ENCODE results near the gene MIA. TPM values are rescaled to one million over a fixed set of nuclear protein-coding genes. Genes with fewer than 3 reads are reported as not detected.

Gene MIA
- total and polyA plus RNA-seq, 2 donors (not counting 1 experiment from before 2014, with no cell fraction given), result 0.37 to 5.7 TPM

DNA sequence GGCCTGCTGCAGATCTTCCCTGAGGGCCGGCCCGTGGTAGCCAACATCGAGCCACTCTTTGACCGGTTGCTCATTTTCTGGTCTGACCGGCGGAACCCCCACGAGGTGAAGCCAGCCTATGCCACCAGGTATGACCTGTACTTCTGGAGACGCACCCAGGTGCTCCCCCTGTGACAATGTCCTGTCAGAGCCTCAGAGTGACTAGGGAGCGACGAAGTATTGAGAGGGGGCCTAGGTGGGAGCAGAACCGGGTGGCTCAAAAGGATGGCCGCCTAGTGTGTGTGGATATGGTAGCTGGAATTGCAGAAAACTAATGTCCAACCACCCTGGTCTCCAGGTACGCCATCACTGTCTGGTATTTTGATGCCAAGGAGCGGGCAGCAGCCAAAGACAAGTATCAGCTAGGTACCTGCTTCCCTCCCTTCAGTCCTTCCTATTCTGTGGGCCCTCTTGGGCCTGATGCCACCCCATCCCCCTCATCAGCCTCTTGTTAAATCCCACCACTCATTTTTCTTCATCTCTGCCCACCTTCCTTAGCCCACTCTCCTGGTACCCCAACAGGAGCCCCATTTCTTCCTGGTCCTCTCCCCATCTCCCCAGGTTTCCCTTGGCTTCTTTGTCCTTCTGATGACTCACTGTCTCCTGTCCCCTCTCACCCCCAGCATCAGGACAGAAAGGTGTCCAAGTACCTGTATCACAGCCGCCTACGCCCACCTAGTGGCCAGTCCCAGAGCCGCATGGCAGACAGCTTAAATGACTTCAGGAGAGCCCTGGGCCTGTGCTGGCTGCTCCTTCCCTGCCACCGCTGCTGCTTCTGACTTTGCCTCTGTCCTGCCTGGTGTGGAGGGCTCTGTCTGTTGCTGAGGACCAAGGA, 32.1 kb downstream of the MIA start:
- Histone ChIP-seq H3K79me2 (ENCODE audit: control insufficient read depth, insufficient read depth, low read length) (peaks cover 71% of the 10 kb centered on the region), H3K4me3 (ENCODE audit: control extremely low read depth in 1 of 5, extremely low read depth in 1 of 5, insufficient read depth in 1 of 5, low read depth in 2 of 5, low read length in 4 of 5) (no peak overlapping the region), H4K20me1 (ENCODE audit: control insufficient read depth, insufficient read depth, low read length, poor library complexity, severe bottlenecking) (peaks cover 74% of the 10 kb centered on the region), H3K27ac (ENCODE audit: low read length in 2 of 2) (peak overlapping the region; percentile 24 to 86), H3K4me2 (replicated peaks; ENCODE audit: low read depth, low read length, poor library complexity, severe bottlenecking) (peak overlapping the region; percentile 93), H3K9me3 (ENCODE audit: control extremely low read depth in 1 of 3, control insufficient read depth in 2 of 3, insufficient read depth in 1 of 3, low read length in 2 of 3) (no peaks in the 10 kb centered on the region), H3K9ac (ENCODE audit: low read length) (no peak overlapping the region), H2AFZ (ENCODE audit: insufficient read depth, low read depth, low read length, poor library complexity, severe bottlenecking) (no peak overlapping the region), H3K4me1 (ENCODE audit: control insufficient read depth in 2 of 2, insufficient read depth in 2 of 2, low read length in 2 of 2) (peaks cover 59 to 76% of the 10 kb centered on the region in 2 donors), H3K36me3 (replicated peaks in 1 of 2; ENCODE audit: control extremely low read depth in 1 of 2, control insufficient read depth in 1 of 2, extremely low read depth in 1 of 2, insufficient read depth in 2 of 2, low read length in 1 of 2) (peaks cover 0 to 69% of the 10 kb centered on the region in 2 experiments), H3K27me3 (replicated peaks in 1 of 4; ENCODE audit: control extremely low read depth in 1 of 4, control insufficient read depth in 3 of 4, insufficient read depth in 4 of 4, low read length in 3 of 4) (no peaks in the 10 kb centered on the region)
- 85% methylated on average over 18 of the region's 18 CpGs for WGBS (ENCODE audit: insufficient coverage)
- ChIA-PET POLR2A (interaction anchor here (0.5 to 1.4 kb wide), 6 partner anchors 9 to 387 kb away, joined by 3 to 8 read pairs (median 4); partner anchors contain the start of genes ACTMAP, EGLN2, RAB4B and SNRPA), CTCF (interaction anchor here (0.8 to 4.8 kb wide), 11 partner anchors 9 to 145 kb away, joined by 3 to 39 read pairs (median 6); partner anchors contain the start of genes ACTMAP, COQ8B, EGLN2 and ITPKC)
- ATAC-seq (ENCODE audit: low read depth) (no peak), DNase-seq (peak; percentile 45)
- no peaks in the 10 kb centered on the region for H3K9me3 Mint-ChIP-seq (ENCODE audit: insufficient read depth)
- H3K27me3 Mint-ChIP-seq, result no peaks in the 10 kb centered on the region
- peak overlapping the region; percentile 60 for H3K4me3 Mint-ChIP-seq
- H3K27ac Mint-ChIP-seq, result peak overlapping the region; percentile 85
- intact Hi-C loops (cut with micrococcal nuclease), result loop anchor here (1.0 to 2.0 kb wide), 2 partner anchors 9 to 57 kb away; partner anchors contain the start of genes ACTMAP and SNRPA
- TF ChIP-seq, protein P1, sequence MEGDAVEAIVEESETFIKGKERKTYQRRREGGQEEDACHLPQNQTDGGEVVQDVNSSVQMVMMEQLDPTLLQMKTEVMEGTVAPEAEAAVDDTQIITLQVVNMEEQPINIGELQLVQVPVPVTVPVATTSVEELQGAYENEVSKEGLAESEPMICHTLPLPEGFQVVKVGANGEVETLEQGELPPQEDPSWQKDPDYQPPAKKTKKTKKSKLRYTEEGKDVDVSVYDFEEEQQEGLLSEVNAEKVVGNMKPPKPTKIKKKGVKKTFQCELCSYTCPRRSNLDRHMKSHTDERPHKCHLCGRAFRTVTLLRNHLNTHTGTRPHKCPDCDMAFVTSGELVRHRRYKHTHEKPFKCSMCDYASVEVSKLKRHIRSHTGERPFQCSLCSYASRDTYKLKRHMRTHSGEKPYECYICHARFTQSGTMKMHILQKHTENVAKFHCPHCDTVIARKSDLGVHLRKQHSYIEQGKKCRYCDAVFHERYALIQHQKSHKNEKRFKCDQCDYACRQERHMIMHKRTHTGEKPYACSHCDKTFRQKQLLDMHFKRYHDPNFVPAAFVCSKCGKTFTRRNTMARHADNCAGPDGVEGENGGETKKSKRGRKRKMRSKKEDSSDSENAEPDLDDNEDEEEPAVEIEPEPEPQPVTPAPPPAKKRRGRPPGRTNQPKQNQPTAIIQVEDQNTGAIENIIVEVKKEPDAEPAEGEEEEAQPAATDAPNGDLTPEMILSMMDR (IDR thresholded peaks at IDR 0.05), result peak; percentile 63
- TF ChIP-seq EZH2 (IDR thresholded peaks at IDR 0.05; ENCODE audit: borderline replicate concordance, insufficient read depth, low read depth, low read length, poor library complexity, severe bottlenecking), result no peak
- peaks cover 81% of the 10 kb centered on the region for H3K4me1 Mint-ChIP-seq

DNA sequence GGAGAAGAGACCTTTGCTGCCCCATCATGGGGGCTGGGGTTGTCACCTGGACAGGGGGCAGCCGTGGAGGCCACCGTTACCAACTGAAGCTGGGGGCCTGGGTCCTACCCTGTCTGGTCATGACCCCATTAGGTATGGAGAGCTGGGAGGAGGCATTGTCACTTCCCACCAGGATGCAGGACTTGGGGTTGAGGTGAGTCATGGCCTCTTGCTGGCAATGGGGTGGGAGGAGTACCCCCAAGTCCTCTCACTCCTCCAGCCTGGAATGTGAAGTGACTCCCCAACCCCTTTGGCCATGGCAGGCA, 32.7 kb downstream of the MIA start:
- no peak overlapping the region for H3K4me3 ChIP-seq (ENCODE audit: control extremely low read depth in 1 of 5, extremely low read depth in 1 of 5, insufficient read depth in 1 of 5, low read depth in 2 of 5, low read length in 4 of 5)
- no peak for TF ChIP-seq EZH2 (IDR thresholded peaks at IDR 0.05; ENCODE audit: borderline replicate concordance, insufficient read depth, low read depth, low read length, poor library complexity, severe bottlenecking)
- TF ChIP-seq, protein P1 (IDR thresholded peaks at IDR 0.05), result no peak
- no peak overlapping the region for H2AFZ ChIP-seq (ENCODE audit: insufficient read depth, low read depth, low read length, poor library complexity, severe bottlenecking)
- no peak overlapping the region for H3K4me2 ChIP-seq (replicated peaks; ENCODE audit: low read depth, low read length, poor library complexity, severe bottlenecking)
- DNase-seq (no peak), ATAC-seq (ENCODE audit: low read depth) (no peak)
- Mint-ChIP-seq H3K27me3 (no peaks in the 10 kb centered on the region), H3K4me1 (peaks cover 81% of the 10 kb centered on the region), H3K27ac (no peak overlapping the region), H3K4me3 (no peak overlapping the region), H3K9me3 (ENCODE audit: insufficient read depth) (no peaks in the 10 kb centered on the region)
- peak overlapping the region in 1 of 2 donors; percentile 86 for H3K27ac ChIP-seq (ENCODE audit: low read length in 2 of 2)
- ChIA-PET CTCF (interaction anchor here (1.3 to 3.7 kb wide), 8 partner anchors 9 to 146 kb away, joined by 3 to 25 read pairs (median 6); partner anchors contain the start of genes ACTMAP, COQ8B, EGLN2 and ITPKC), POLR2A (interaction anchor here (1.3 kb wide), 1 partner anchor 13 kb away, joined by 3 read pairs; no protein-coding TSS in a partner anchor)
- peaks cover 0 to 64% of the 10 kb centered on the region in 2 experiments for H3K36me3 ChIP-seq (replicated peaks in 1 of 2; ENCODE audit: control extremely low read depth in 1 of 2, control insufficient read depth in 1 of 2, extremely low read depth in 1 of 2, insufficient read depth in 2 of 2, low read length in 1 of 2)
- peaks cover 54 to 72% of the 10 kb centered on the region in 2 donors for H3K4me1 ChIP-seq (ENCODE audit: control insufficient read depth in 2 of 2, insufficient read depth in 2 of 2, low read length in 2 of 2)
- WGBS (ENCODE audit: insufficient coverage), result 95% methylated on average over 2 of the region's 2 CpGs
- no peak overlapping the region for H3K9ac ChIP-seq (ENCODE audit: low read length)
- peaks cover 69% of the 10 kb centered on the region for H4K20me1 ChIP-seq (ENCODE audit: control insufficient read depth, insufficient read depth, low read length, poor library complexity, severe bottlenecking)
- H3K27me3 ChIP-seq (replicated peaks in 1 of 4; ENCODE audit: control extremely low read depth in 1 of 4, control insufficient read depth in 3 of 4, insufficient read depth in 4 of 4, low read length in 3 of 4), result no peaks in the 10 kb centered on the region
- intact Hi-C loops (cut with micrococcal nuclease), result no loop called here
- peaks cover 65% of the 10 kb centered on the region for H3K79me2 ChIP-seq (ENCODE audit: control insufficient read depth, insufficient read depth, low read length)
- no peaks in the 10 kb centered on the region for H3K9me3 ChIP-seq (ENCODE audit: control extremely low read depth in 1 of 3, control insufficient read depth in 2 of 3, insufficient read depth in 1 of 3, low read length in 2 of 3)
